Measurements from ENCODE around the gene GOSR2.

GRCh38 chr17:46958041-46958591 lies 35.2 kb downstream of the GOSR2 start:
- no peak for TF ChIP-seq CTCF (conservative IDR thresholded peaks at IDR 0.05; ENCODE audit: low read length)
- no peak for TF ChIP-seq EZH2phosphoT487 (IDR thresholded peaks at IDR 0.05; ENCODE audit: borderline replicate concordance)
